OCI-LY3 (cell line): ENCODE results near the gene OR1K1.

Experiments used
- H2AFZ ChIP-seq: fragments of 200-600, 300-600 bp; shearing (Covaris generic); 2 replicates; pipeline ENCODE4 v1.6.0; 2014; ENCODE audit warnings: antibody characterized with exemption, low read depth, low read length
- H3K27ac ChIP-seq: fragments of 200-600, 300-600 bp; sonication (generic); 2 replicates; pipeline ENCODE4 v1.5.1; 2014; ENCODE audit warnings: mild to moderate bottlenecking, low read length, moderate library complexity, mixed read lengths
- H3K27me3 ChIP-seq: fragments of 200-600, 300-600 bp; sonication (generic); 2 replicates; pipeline ENCODE4 v1.6.1; 2014; ENCODE audit warnings: low read depth, low read length, mixed read lengths
- H3K36me3 ChIP-seq: fragments of 200-600, 300-600 bp; sonication (generic); replicated peaks from 2 replicates; pipeline ENCODE3; 2014; ENCODE audit warnings: low read depth, low read length, mixed read lengths
- H3K4me1 ChIP-seq: fragments of 300-600, 200-600 bp; sonication (generic); 2 replicates; pipeline ENCODE4 v1.6.1; 2014; ENCODE audit warnings: low read length, mixed read lengths
- H3K4me2 ChIP-seq: fragments of 200-600, 300-600 bp; sonication (generic); 2 replicates; pipeline ENCODE4 v1.6.1; 2014; ENCODE audit warnings: low read length, mixed read lengths
- H3K4me3 ChIP-seq: fragments of 300-600, 200-600 bp; sonication (generic); 2 replicates; pipeline ENCODE4 v1.5.1; 2014; ENCODE audit warnings: antibody characterized with exemption, mild to moderate bottlenecking, low read length, moderate library complexity
- H3K79me2 ChIP-seq: fragments of 300-600, 200-600 bp; shearing (Covaris generic); 2 replicates; pipeline ENCODE4 v1.6.1; 2014; ENCODE audit warnings: mild to moderate bottlenecking, low read length, mixed read lengths
- H3K9ac ChIP-seq: fragments of 300-600, 200-600 bp; shearing (Covaris generic); 2 replicates; pipeline ENCODE4 v1.6.0; 2014; ENCODE audit warnings: mild to moderate bottlenecking, low read length, moderate library complexity
- H3K9me3 ChIP-seq: fragments of 200-600, 300-600 bp; shearing (Covaris generic); 2 replicates; pipeline ENCODE4 v1.6.1; 2014; ENCODE audit warnings: low read length, mixed read lengths; ENCODE audit not compliant: insufficient read depth
- H4K20me1 ChIP-seq: fragments of 200-600, 300-600 bp; sonication (generic); 2 replicates; pipeline ENCODE4 v1.6.1; 2016; ENCODE audit warnings: low read length, mixed read lengths; ENCODE audit not compliant: insufficient read depth
- CTCF ChIP-seq: fragments of 200-600, 300-600 bp; sonication (generic); IDR thresholded peaks from 2 replicates; pipeline ENCODE4 v1.5.1; 2014; ENCODE audit warnings: antibody characterized with exemption, low read length, low read depth
- EZH2phosphoT487 ChIP-seq: fragments of 200-600 bp; shearing (Covaris generic); IDR thresholded peaks from 2 replicates; pipeline ENCODE4 v1.6.1; 2018; ENCODE audit warnings: antibody characterized with exemption, mixed run types, low read depth

Gene OR1K1

GRCh38 chr9:122785269-122785668 is 14.7 kb upstream of the OR1K1 start:
- H3K36me3 ChIP-seq: no peaks in the 10 kb centered on the region
- peaks cover 14% of the 10 kb centered on the region for H3K4me1 ChIP-seq
- no peak overlapping the region for H3K4me2 ChIP-seq
- no peak overlapping the region for H2AFZ ChIP-seq
- H3K9ac ChIP-seq: no peak overlapping the region
- TF ChIP-seq EZH2phosphoT487 (no peak), CTCF (no peak)
- H4K20me1 ChIP-seq: no peaks in the 10 kb centered on the region
- no peak overlapping the region for H3K4me3 ChIP-seq
- H3K9me3 ChIP-seq: no peaks in the 10 kb centered on the region
- no peak overlapping the region for H3K27ac ChIP-seq
- H3K27me3 ChIP-seq: no peaks in the 10 kb centered on the region
- H3K79me2 ChIP-seq: no peaks in the 10 kb centered on the region

GRCh38 chr9:122786338-122786737 is 13.6 kb upstream of the OR1K1 start:
- H3K9me3 ChIP-seq: no peaks in the 10 kb centered on the region
- H3K4me1 ChIP-seq: peaks cover 14% of the 10 kb centered on the region
- TF ChIP-seq EZH2phosphoT487 (no peak), CTCF (no peak)
- no peak overlapping the region for H2AFZ ChIP-seq
- no peaks in the 10 kb centered on the region for H3K27me3 ChIP-seq
- no peaks in the 10 kb centered on the region for H4K20me1 ChIP-seq
- H3K4me2 ChIP-seq: no peak overlapping the region
- H3K9ac ChIP-seq: no peak overlapping the region
- H3K79me2 ChIP-seq: no peaks in the 10 kb centered on the region
- H3K36me3 ChIP-seq: no peaks in the 10 kb centered on the region
- no peak overlapping the region for H3K4me3 ChIP-seq
- H3K27ac ChIP-seq: peak overlapping the region; percentile 20; the same call in 1 of the 2 replicates

GRCh38 chr9:122788831-122789230 is 11.1 kb upstream of the OR1K1 start, which contains the start of gene OR5C1:
Gene OR5C1 (plus strand): TSS chr9:122788933. CDS start chr9:122788933, 0 bp downstream.
- no peaks in the 10 kb centered on the region for H3K79me2 ChIP-seq
- TF ChIP-seq CTCF: no peak
- no peak for TF ChIP-seq EZH2phosphoT487
- no peaks in the 10 kb centered on the region for H3K27me3 ChIP-seq
- no peak within 1 kb of the TSS for H2AFZ ChIP-seq
- no peaks in the 10 kb centered on the region for H3K36me3 ChIP-seq
- H4K20me1 ChIP-seq: no peaks in the 10 kb centered on the region
- peaks cover 21% of the 10 kb centered on the region for H3K4me1 ChIP-seq
- H3K9me3 ChIP-seq: no peaks in the 10 kb centered on the region
- H3K9ac ChIP-seq: no peak within 1 kb of the TSS
- H3K27ac ChIP-seq: no peak within 1 kb of the TSS
- no peak within 1 kb of the TSS for H3K4me2 ChIP-seq
- no peak within 1 kb of the TSS for H3K4me3 ChIP-seq

GRCh38 chr9:122789256-122790046 is 10.5 kb upstream of the OR1K1 start:
- Histone ChIP-seq H3K4me2 (no peak overlapping the region), H2AFZ (no peak overlapping the region), H4K20me1 (no peaks in the 10 kb centered on the region), H3K27me3 (no peaks in the 10 kb centered on the region), H3K4me1 (peaks cover 21% of the 10 kb centered on the region), H3K36me3 (no peaks in the 10 kb centered on the region), H3K27ac (no peak overlapping the region), H3K9ac (no peak overlapping the region), H3K79me2 (no peaks in the 10 kb centered on the region), H3K4me3 (no peak overlapping the region), H3K9me3 (no peaks in the 10 kb centered on the region)
- TF ChIP-seq CTCF (no peak), EZH2phosphoT487 (no peak)
